ENCODE data around the gene TRIM62. TPM values are rescaled to one million over a fixed set of nuclear protein-coding genes. Genes with fewer than 3 reads are reported as not detected.
"Not testable (repeated sequence)": the region's sequence is repeated elsewhere in the genome, so short reads cannot be mapped to it uniquely, and the experiment has no call there.

Gene TRIM62
- total RNA-seq, 2 experiments from 2014 or later, result 3.4 to 4.5 TPM

GRCh38 chr1:33120436-33121231 lies 61.2 kb downstream of the TRIM62 start:
- Mint-ChIP-seq H3K36me3 (peaks cover 11% of the 10 kb centered on the region), H3K4me3 (no peak overlapping the region), H3K27ac (no peak overlapping the region), H3K9me3 (peaks cover 3% of the 10 kb centered on the region), H3K4me1 (peaks cover 4% of the 10 kb centered on the region), H3K27me3 (no peaks in the 10 kb centered on the region)
- DNase-seq, result no peak

- H3K9me3 Mint-ChIP-seq, result no peaks in the 10 kb centered on the region
- H3K27ac Mint-ChIP-seq, result no peak overlapping the region
- peaks cover 2% of the 10 kb centered on the region for H3K36me3 Mint-ChIP-seq
- no peak overlapping the region for H3K4me3 Mint-ChIP-seq
- H3K27me3 Mint-ChIP-seq, result no peaks in the 10 kb centered on the region
- H3K4me1 Mint-ChIP-seq, result no peaks in the 10 kb centered on the region
- no peak for DNase-seq
Observed at GRCh38 chr1:33119532-33120217, 62.2 kb downstream of the TRIM62 start.

- no peaks in the 10 kb centered on the region for H3K9me3 Mint-ChIP-seq
- H3K4me3 Mint-ChIP-seq, result no peak overlapping the region
- no peaks in the 10 kb centered on the region for H3K27me3 Mint-ChIP-seq
- DNase-seq, result no peak
- H3K4me1 Mint-ChIP-seq, result no peaks in the 10 kb centered on the region
- no peaks in the 10 kb centered on the region for H3K36me3 Mint-ChIP-seq
- no peak overlapping the region for H3K27ac Mint-ChIP-seq
Observed at GRCh38 chr1:33119050-33119449, 62.8 kb downstream of the TRIM62 start.

GRCh38 chr1:33118274-33118673 lies 63.6 kb downstream of the TRIM62 start:
- Mint-ChIP-seq H3K36me3 (no peaks in the 10 kb centered on the region), H3K27me3 (no peaks in the 10 kb centered on the region), H3K9me3 (no peaks in the 10 kb centered on the region), H3K4me3 (no peak overlapping the region), H3K4me1 (no peaks in the 10 kb centered on the region), H3K27ac (no peak overlapping the region)
- DNase-seq, result no peak

- Mint-ChIP-seq H3K4me1 (no peaks in the 10 kb centered on the region), H3K9me3 (no peaks in the 10 kb centered on the region), H3K4me3 (no peak overlapping the region), H3K27me3 (no peaks in the 10 kb centered on the region), H3K27ac (no peak overlapping the region), H3K36me3 (no peaks in the 10 kb centered on the region)
- DNase-seq, result no peak
Observed at GRCh38 chr1:33117440-33118085, 64.3 kb downstream of the TRIM62 start.

- DNase-seq, result no peak
Observed at GRCh38 chr1:33111965-33112364, 69.9 kb downstream of the TRIM62 start.

GRCh38 chr1:33110477-33110876 lies 71.4 kb downstream of the TRIM62 start:
- no peak overlapping the region for H3K4me3 Mint-ChIP-seq
- H3K36me3 Mint-ChIP-seq, result peaks cover 6% of the 10 kb centered on the region
- H3K27me3 Mint-ChIP-seq, result no peaks in the 10 kb centered on the region
- H3K9me3 Mint-ChIP-seq, result peaks cover 4% of the 10 kb centered on the region
- no peaks in the 10 kb centered on the region for H3K4me1 Mint-ChIP-seq
- H3K27ac Mint-ChIP-seq, result no peak overlapping the region
- DNase-seq, result no peak

More at GRCh38 chr1:33111965-33112364, 69.9 kb downstream of the TRIM62 start:
- H3K9me3 Mint-ChIP-seq, result peaks cover 4% of the 10 kb centered on the region
- H3K4me3 Mint-ChIP-seq, result no peak overlapping the region
- H3K36me3 Mint-ChIP-seq, result peaks cover 6% of the 10 kb centered on the region
- no peaks in the 10 kb centered on the region for H3K4me1 Mint-ChIP-seq
- no peak overlapping the region for H3K27ac Mint-ChIP-seq
- no peaks in the 10 kb centered on the region for H3K27me3 Mint-ChIP-seq

GRCh38 chr1:33100119-33100415 lies 81.8 kb downstream of the TRIM62 start:
- not testable (repeated sequence) for H3K36me3 Mint-ChIP-seq, H3K27me3 Mint-ChIP-seq, DNase-seq, H3K9me3 Mint-ChIP-seq
- H3K4me3 Mint-ChIP-seq, result peak overlapping the region; percentile 72
- peaks cover 38% of the 10 kb centered on the region for H3K4me1 Mint-ChIP-seq
- peak overlapping the region; percentile 97 for H3K27ac Mint-ChIP-seq

- H3K27me3 Mint-ChIP-seq, result no peaks in the 10 kb centered on the region
- H3K27ac Mint-ChIP-seq, result peak overlapping the region; percentile 97
- H3K4me1 Mint-ChIP-seq, result peaks cover 43% of the 10 kb centered on the region
- no peaks in the 10 kb centered on the region for H3K9me3 Mint-ChIP-seq
- DNase-seq, result peak; percentile 79
- peak overlapping the region; percentile 72 for H3K4me3 Mint-ChIP-seq
- H3K36me3 Mint-ChIP-seq, result peaks cover 9% of the 10 kb centered on the region
Observed at GRCh38 chr1:33099290-33100118, 82.3 kb downstream of the TRIM62 start.

- Mint-ChIP-seq H3K9me3 (no peaks in the 10 kb centered on the region), H3K27me3 (no peaks in the 10 kb centered on the region), H3K4me1 (peaks cover 43% of the 10 kb centered on the region), H3K27ac (peak overlapping the region; percentile 97), H3K4me3 (peak overlapping the region; percentile 18), H3K36me3 (peaks cover 9% of the 10 kb centered on the region)
- DNase-seq, result no peak
Observed at GRCh38 chr1:33098371-33098770, 83.5 kb downstream of the TRIM62 start.

GRCh38 chr1:33097762-33098161 lies 84.1 kb downstream of the TRIM62 start:
- Mint-ChIP-seq H3K36me3 (peaks cover 9% of the 10 kb centered on the region), H3K4me1 (peaks cover 44% of the 10 kb centered on the region), H3K4me3 (no peak overlapping the region), H3K27ac (peak overlapping the region; percentile 97), H3K27me3 (no peaks in the 10 kb centered on the region), H3K9me3 (no peaks in the 10 kb centered on the region)
- no peak for DNase-seq

- no peak overlapping the region for H3K4me3 Mint-ChIP-seq
- H3K36me3 Mint-ChIP-seq, result peaks cover 9% of the 10 kb centered on the region
- H3K27me3 Mint-ChIP-seq, result no peaks in the 10 kb centered on the region
- no peak for DNase-seq
- H3K27ac Mint-ChIP-seq, result peak overlapping the region; percentile 97
- H3K4me1 Mint-ChIP-seq, result peaks cover 47% of the 10 kb centered on the region
- H3K9me3 Mint-ChIP-seq, result no peaks in the 10 kb centered on the region
Observed at GRCh38 chr1:33097137-33097611, 84.7 kb downstream of the TRIM62 start.

- H3K27me3 Mint-ChIP-seq, result no peaks in the 10 kb centered on the region
- H3K36me3 Mint-ChIP-seq, result peaks cover 9% of the 10 kb centered on the region
- no peaks in the 10 kb centered on the region for H3K9me3 Mint-ChIP-seq
- H3K4me1 Mint-ChIP-seq, result peaks cover 49% of the 10 kb centered on the region
- DNase-seq, result no peak
- H3K4me3 Mint-ChIP-seq, result no peak overlapping the region
- peak overlapping the region; percentile 1 for H3K27ac Mint-ChIP-seq
Observed at GRCh38 chr1:33096363-33097005, 85.4 kb downstream of the TRIM62 start.
